Fibroblast of lung (primary cell): ENCODE measurements around the gene UROC1. TPM values are rescaled to one million over a fixed set of nuclear protein-coding genes. Genes with fewer than 3 reads are reported as not detected.

ENCODE experiments used
- DNase-seq, 2 donors: peaks; one replicate each; pipeline versions ENCODE4 v3.0.0 to v3.0.0-alpha.2; 2010; ENCODE audit warnings: low read depth in 2 of 2
- H2AFZ ChIP-seq: 2 replicates; pipeline ENCODE4 v1.5.1; 2012; ENCODE audit warnings: low read length, control low read depth, inconsistent platforms
- H3K27ac ChIP-seq: 2 replicates; pipeline ENCODE4 v1.5.1; 2011; ENCODE audit warnings: low read length, control low read depth; ENCODE audit not compliant: insufficient read depth
- H3K27me3 ChIP-seq: 2 replicates; pipeline ENCODE4 v1.5.1; 2011; ENCODE audit warnings: mild to moderate bottlenecking, low read length; ENCODE audit not compliant: control insufficient read depth, insufficient read depth
- H3K36me3 ChIP-seq: 2 replicates; pipeline ENCODE4 v1.5.1; 2011; ENCODE audit warnings: low read length; ENCODE audit not compliant: control insufficient read depth, insufficient read depth
- H3K4me1 ChIP-seq: 2 replicates; pipeline ENCODE4 v1.5.1; 2011; ENCODE audit warnings: low read length; ENCODE audit not compliant: control insufficient read depth, insufficient read depth; ENCODE audit errors: extremely low read depth
- H3K4me2 ChIP-seq: 2 replicates; pipeline ENCODE4 v1.5.1; 2011; ENCODE audit warnings: low read length, control low read depth; ENCODE audit not compliant: insufficient read depth; ENCODE audit errors: extremely low read depth
- H3K4me3 ChIP-seq, 4 experiments: fragments of 200-600 bp in 1 of 4; sonication (generic) in 1 of 4; replicated peaks in 1 of 4; 2 replicates each; pipeline ENCODE4 v1.5.1; 2011 to 2016; ENCODE audit warnings: low read length in 4 of 4, low read depth in 3 of 4, mild to moderate bottlenecking in 3 of 4, control low read depth in 2 of 4, inconsistent platforms in 1 of 4, mixed read lengths in 1 of 4; ENCODE audit not compliant: insufficient read depth in 1 of 4; ENCODE audit errors: control extremely low read depth in 1 of 4
- H3K79me2 ChIP-seq: 2 replicates; pipeline ENCODE4 v1.5.1; 2012; ENCODE audit warnings: mild to moderate bottlenecking, low read length, inconsistent platforms; ENCODE audit not compliant: control insufficient read depth, insufficient read depth
- H3K9ac ChIP-seq: 2 replicates; pipeline ENCODE4 v1.5.1; 2011; ENCODE audit warnings: mild to moderate bottlenecking, low read length, control low read depth; ENCODE audit not compliant: insufficient read depth
- H3K9me3 ChIP-seq: 2 replicates; pipeline ENCODE4 v1.5.1; 2012; ENCODE audit warnings: low read depth, low read length; ENCODE audit not compliant: control insufficient read depth, insufficient read depth
- H4K20me1 ChIP-seq: 2 replicates; pipeline ENCODE4 v1.5.1; 2011; ENCODE audit warnings: low read length; ENCODE audit not compliant: control insufficient read depth, insufficient read depth; ENCODE audit errors: extremely low read depth
- EZH2 ChIP-seq: IDR thresholded peaks from 2 replicates; pipeline ENCODE4 v1.5.1; 2012; ENCODE audit warnings: low read length, control low read depth, mild to moderate bottlenecking; ENCODE audit errors: missing control alignments
- polyA plus RNA-seq, 2 donors: library from polyadenylated mRNA; depleted of rRNA in 1 of 2; stranded (reverse) in 1 of 2; unstranded in 1 of 2; fragments of >200 nt; gene quantifications; 2 replicates each; pipeline ENCODE4 v1.2.1, GENCODE V29; 2011 to 2012; ENCODE audit warnings: missing spikeins in 1 of 2
- total RNA-seq: library from RNA; depleted of rRNA; stranded (reverse); fragments of >200 nt; gene quantifications from 2 replicates; pipeline ENCODE4 v1.2.1, GENCODE V29; 2014
- TF ChIP-seq, protein P1 (sequence below), 2 donors: IDR thresholded peaks in 1 of 2; conservative IDR thresholded peaks in 1 of 2; 1 replicate in 1 of 2; 2 replicates in 1 of 2; pipeline ENCODE4 v1.5.1; 2011 to 2012; ENCODE audit warnings: low read length in 2 of 2, control low read depth in 1 of 2, inconsistent platforms in 1 of 2, low read depth in 1 of 2, mild to moderate bottlenecking in 1 of 2

Gene UROC1
- total and polyA plus RNA-seq, 2 donors (not counting 1 experiment from before 2014, with no cell fraction given), result not detected

DNA sequence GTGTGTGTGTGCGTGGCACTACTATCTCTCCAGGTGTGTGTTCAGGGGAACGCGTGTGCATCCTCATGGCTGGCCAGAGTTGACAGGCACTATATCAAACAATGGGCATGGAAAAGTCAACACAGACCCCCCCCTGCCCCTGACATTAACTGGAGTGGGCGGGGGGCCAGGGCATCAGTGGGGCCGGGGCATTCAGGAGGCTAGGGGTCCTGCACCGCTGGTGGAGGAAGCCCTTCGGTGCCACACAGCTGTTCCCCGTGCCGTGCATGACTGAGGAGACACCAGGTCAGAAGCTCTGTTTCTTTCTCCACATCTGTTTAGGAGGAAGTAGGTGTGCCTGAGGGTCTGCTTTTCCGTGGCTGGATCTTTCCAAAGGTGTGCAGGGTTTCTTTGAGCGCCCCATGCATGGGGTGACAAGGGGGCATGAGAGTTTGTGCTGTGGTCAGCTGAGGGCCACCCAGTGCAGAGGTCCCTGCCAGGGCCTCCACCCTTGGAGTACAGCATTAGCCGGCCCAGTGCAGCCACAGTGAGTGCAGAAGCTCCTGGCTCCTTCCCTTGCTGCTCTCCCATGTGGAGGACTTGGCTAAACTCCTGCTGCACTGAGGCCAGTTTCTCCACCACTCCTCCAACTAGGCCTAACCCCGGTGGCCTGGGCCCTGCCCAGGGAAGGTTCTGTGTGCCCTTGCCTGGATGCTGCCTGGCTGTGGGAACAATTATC, 33.7 kb upstream of the UROC1 start:
- no peaks in the 10 kb centered on the region for H3K79me2 ChIP-seq
- H3K36me3 ChIP-seq, result no peaks in the 10 kb centered on the region
- DNase-seq, result no peak
- no peak overlapping the region for H2AFZ ChIP-seq
- H3K27ac ChIP-seq, result no peak overlapping the region
- no peak for TF ChIP-seq EZH2
- TF ChIP-seq, protein P1, sequence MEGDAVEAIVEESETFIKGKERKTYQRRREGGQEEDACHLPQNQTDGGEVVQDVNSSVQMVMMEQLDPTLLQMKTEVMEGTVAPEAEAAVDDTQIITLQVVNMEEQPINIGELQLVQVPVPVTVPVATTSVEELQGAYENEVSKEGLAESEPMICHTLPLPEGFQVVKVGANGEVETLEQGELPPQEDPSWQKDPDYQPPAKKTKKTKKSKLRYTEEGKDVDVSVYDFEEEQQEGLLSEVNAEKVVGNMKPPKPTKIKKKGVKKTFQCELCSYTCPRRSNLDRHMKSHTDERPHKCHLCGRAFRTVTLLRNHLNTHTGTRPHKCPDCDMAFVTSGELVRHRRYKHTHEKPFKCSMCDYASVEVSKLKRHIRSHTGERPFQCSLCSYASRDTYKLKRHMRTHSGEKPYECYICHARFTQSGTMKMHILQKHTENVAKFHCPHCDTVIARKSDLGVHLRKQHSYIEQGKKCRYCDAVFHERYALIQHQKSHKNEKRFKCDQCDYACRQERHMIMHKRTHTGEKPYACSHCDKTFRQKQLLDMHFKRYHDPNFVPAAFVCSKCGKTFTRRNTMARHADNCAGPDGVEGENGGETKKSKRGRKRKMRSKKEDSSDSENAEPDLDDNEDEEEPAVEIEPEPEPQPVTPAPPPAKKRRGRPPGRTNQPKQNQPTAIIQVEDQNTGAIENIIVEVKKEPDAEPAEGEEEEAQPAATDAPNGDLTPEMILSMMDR (conservative IDR thresholded peaks at IDR 0.05 in 1 of 2, IDR thresholded peaks at IDR 0.05 in 1 of 2; ENCODE audit: low read depth in 1 of 2, low read length in 2 of 2), result no peak
- H3K9me3 ChIP-seq, result no peaks in the 10 kb centered on the region
- no peak overlapping the region for H3K4me3 ChIP-seq
- no peaks in the 10 kb centered on the region for H4K20me1 ChIP-seq
- no peaks in the 10 kb centered on the region for H3K4me1 ChIP-seq
- H3K27me3 ChIP-seq, result peaks cover 15% of the 10 kb centered on the region
- no peak overlapping the region for H3K9ac ChIP-seq
- no peak overlapping the region for H3K4me2 ChIP-seq

DNA sequence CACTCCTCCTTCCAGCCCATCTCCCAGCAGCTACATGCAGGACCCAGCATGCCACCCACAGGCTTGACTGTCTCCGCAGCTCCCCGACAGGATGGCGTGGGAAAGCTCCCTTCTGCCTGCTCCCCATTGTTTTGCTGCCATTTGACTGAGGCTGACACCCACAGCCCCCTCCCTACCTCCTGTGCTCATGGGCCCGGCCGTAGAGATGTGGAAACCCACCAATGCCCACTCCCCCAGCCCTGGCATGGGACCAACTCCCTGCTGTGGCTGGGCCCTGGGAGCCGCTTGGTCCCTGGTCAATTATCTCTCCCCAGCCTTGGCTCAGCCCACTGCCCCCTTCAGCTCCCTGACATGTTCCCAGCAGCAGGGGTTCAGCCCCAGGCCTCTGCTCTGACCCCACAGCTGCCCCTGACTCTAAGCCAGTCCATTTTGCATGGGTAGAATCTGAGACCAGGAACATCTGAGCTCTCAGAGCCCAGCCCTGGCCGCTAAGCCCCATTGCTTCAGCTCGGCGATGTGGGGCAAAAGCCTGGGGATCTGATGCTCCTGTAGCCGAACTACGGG, 33.0 kb upstream of the UROC1 start:
- no peaks in the 10 kb centered on the region for H4K20me1 ChIP-seq
- TF ChIP-seq, protein P1 (conservative IDR thresholded peaks at IDR 0.05 in 1 of 2, IDR thresholded peaks at IDR 0.05 in 1 of 2; ENCODE audit: low read depth in 1 of 2, low read length in 2 of 2), result no peak
- no peak for TF ChIP-seq EZH2
- no peak for DNase-seq

DNA sequence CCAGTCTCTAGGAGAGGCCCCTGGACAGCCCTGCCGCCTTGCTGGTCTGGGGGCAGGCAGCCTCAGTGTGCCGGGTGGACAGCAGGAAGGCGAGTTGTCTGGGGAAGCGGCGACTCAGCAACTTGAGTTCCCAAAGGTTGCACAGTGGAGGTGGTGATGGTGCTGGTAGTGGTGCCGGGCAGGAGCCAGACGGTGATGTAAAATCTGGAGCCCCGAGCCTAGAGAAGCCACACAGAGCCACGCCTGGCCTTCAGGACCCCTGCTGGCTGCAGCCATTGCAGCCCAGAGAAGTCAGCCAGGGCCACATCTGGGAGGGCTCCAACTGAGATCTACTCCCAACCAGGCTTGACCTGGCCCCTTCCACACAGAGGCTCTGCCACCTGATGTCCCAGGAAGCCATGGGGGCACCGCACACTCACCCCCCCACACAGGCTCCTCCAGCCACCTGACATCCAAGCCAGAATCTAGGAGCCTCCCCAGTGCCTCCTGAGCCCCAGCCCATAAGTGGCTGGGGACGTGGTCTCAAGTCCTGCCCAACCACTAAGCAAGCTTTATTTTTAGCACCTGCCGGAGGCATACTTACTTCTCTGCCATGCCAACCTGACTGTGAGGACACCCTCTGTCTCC, 32.4 kb upstream of the UROC1 start:
- H3K79me2 ChIP-seq, result no peaks in the 10 kb centered on the region
- H3K4me1 ChIP-seq, result no peaks in the 10 kb centered on the region
- H3K27ac ChIP-seq, result no peak overlapping the region
- H3K4me3 ChIP-seq, result no peak overlapping the region
- H3K9me3 ChIP-seq, result no peaks in the 10 kb centered on the region
- H2AFZ ChIP-seq, result no peak overlapping the region
- DNase-seq, result no peak
- no peak overlapping the region for H3K9ac ChIP-seq
- no peaks in the 10 kb centered on the region for H4K20me1 ChIP-seq
- no peak overlapping the region for H3K4me2 ChIP-seq
- no peak for TF ChIP-seq EZH2
- TF ChIP-seq, protein P1 (conservative IDR thresholded peaks at IDR 0.05 in 1 of 2, IDR thresholded peaks at IDR 0.05 in 1 of 2; ENCODE audit: low read depth in 1 of 2, low read length in 2 of 2), result no peak
- H3K36me3 ChIP-seq, result no peaks in the 10 kb centered on the region
- H3K27me3 ChIP-seq, result peaks cover 15% of the 10 kb centered on the region

More for the DNA sequence above, 33.0 kb upstream of the UROC1 start:
- no peaks in the 10 kb centered on the region for H3K4me1 ChIP-seq
- H3K36me3 ChIP-seq, result no peaks in the 10 kb centered on the region
- no peak overlapping the region for H3K27ac ChIP-seq
- H3K4me3 ChIP-seq, result no peak overlapping the region
- no peak overlapping the region for H2AFZ ChIP-seq
- H3K27me3 ChIP-seq, result peaks cover 15% of the 10 kb centered on the region
- no peaks in the 10 kb centered on the region for H3K9me3 ChIP-seq
- H3K79me2 ChIP-seq, result no peaks in the 10 kb centered on the region
- no peak overlapping the region for H3K4me2 ChIP-seq
- no peak overlapping the region for H3K9ac ChIP-seq
